ENCODE measurements around the gene PSME1.

- TF ChIP-seq, protein P1, sequence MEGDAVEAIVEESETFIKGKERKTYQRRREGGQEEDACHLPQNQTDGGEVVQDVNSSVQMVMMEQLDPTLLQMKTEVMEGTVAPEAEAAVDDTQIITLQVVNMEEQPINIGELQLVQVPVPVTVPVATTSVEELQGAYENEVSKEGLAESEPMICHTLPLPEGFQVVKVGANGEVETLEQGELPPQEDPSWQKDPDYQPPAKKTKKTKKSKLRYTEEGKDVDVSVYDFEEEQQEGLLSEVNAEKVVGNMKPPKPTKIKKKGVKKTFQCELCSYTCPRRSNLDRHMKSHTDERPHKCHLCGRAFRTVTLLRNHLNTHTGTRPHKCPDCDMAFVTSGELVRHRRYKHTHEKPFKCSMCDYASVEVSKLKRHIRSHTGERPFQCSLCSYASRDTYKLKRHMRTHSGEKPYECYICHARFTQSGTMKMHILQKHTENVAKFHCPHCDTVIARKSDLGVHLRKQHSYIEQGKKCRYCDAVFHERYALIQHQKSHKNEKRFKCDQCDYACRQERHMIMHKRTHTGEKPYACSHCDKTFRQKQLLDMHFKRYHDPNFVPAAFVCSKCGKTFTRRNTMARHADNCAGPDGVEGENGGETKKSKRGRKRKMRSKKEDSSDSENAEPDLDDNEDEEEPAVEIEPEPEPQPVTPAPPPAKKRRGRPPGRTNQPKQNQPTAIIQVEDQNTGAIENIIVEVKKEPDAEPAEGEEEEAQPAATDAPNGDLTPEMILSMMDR (conservative IDR thresholded peaks at IDR 0.05 in 1 of 2, IDR thresholded peaks at IDR 0.05 in 1 of 2; ENCODE audit: low read depth in 1 of 2, low read length in 2 of 2) = no peak
- TF ChIP-seq EZH2 (IDR thresholded peaks at IDR 0.05; ENCODE audit: low read length, missing control alignments) = no peak
These were observed 22.0 kb upstream of the PSME1 start for GRCh38 chr14:24113801-24114531.

All from fibroblast of lung (primary cell).